Common myeloid progenitor, CD34-positive (primary cell): Measurements from ENCODE around the gene TPBGL.

Experiments used
- CTCF ChIA-PET: fragments of 350-600 bp; sonication (Branson Sonifier 250); formaldehyde crosslinking; loops from one replicate; lab custom pipeline; 2021; ENCODE audit warnings: antibody characterized with exemption; lab: Charles Lee
- POLR2A ChIA-PET: fragments of 350-600 bp; sonication (Branson Sonifier 250); formaldehyde crosslinking; loops from one replicate; lab custom pipeline; 2021; ENCODE audit warnings: antibody characterized with exemption; lab: Charles Lee
- DNase-seq, 3 donors: peaks; one replicate each; pipeline versions ENCODE4 v3.0.0 to v3.0.0-alpha.2; 2013
- H3K27ac ChIP-seq, 2 experiments: 1 replicate in 1 of 2; 2 replicates in 1 of 2; pipeline ENCODE4 v1.7.0; 2013; ENCODE audit warnings: inconsistent platforms in 2 of 2, low read length in 2 of 2, mild to moderate bottlenecking in 2 of 2, low read depth in 1 of 2, moderate library complexity in 1 of 2; ENCODE audit not compliant: severe bottlenecking in 2 of 2, insufficient read depth in 1 of 2, poor library complexity in 1 of 2
- H3K27me3 ChIP-seq, 5 experiments: replicated peaks in 2 of 5; 1 replicate in 3 of 5; 2 replicates in 2 of 5; pipeline versions ENCODE4 v1.6.1 to v1.7.0; 2013; ENCODE audit warnings: low read length in 4 of 5, mild to moderate bottlenecking in 2 of 5, moderate library complexity in 2 of 5, inconsistent platforms in 1 of 5; ENCODE audit not compliant: insufficient read depth in 5 of 5, control insufficient read depth in 4 of 5
- H3K36me3 ChIP-seq, 4 experiments: 1 replicate in 2 of 4; 2 replicates in 2 of 4; pipeline versions ENCODE4 v1.6.1 to v1.7.0; 2013; ENCODE audit warnings: low read length in 3 of 4, control low read depth in 1 of 4, mild to moderate bottlenecking in 1 of 4; ENCODE audit not compliant: control insufficient read depth in 4 of 4, insufficient read depth in 4 of 4
- H3K4me1 ChIP-seq, 4 experiments: 1 replicate in 3 of 4; 2 replicates in 1 of 4; pipeline versions ENCODE4 v1.6.1 to v1.7.1; 2013; ENCODE audit warnings: low read length in 3 of 4, mild to moderate bottlenecking in 3 of 4, control low read depth in 1 of 4, inconsistent platforms in 1 of 4, moderate library complexity in 1 of 4; ENCODE audit not compliant: control insufficient read depth in 4 of 4, insufficient read depth in 4 of 4; ENCODE audit errors: control extremely low read depth in 1 of 4
- H3K4me3 ChIP-seq, 7 experiments: 1 replicate in 4 of 7; 2 replicates in 3 of 7; pipeline versions ENCODE4 v1.5.1 to v1.7.0; 2013; ENCODE audit warnings: mild to moderate bottlenecking in 7 of 7, low read length in 6 of 7, moderate library complexity in 6 of 7, inconsistent platforms in 2 of 7, low read depth in 2 of 7, control low read depth in 1 of 7; ENCODE audit not compliant: insufficient read depth in 4 of 7, control insufficient read depth in 1 of 7; ENCODE audit errors: extremely low read depth in 1 of 7
- H3K9me3 ChIP-seq, 5 experiments: 1 replicate in 4 of 5; 2 replicates in 1 of 5; pipeline versions ENCODE4 v1.6.1 to v1.7.1; 2013; ENCODE audit warnings: low read length in 4 of 5, mild to moderate bottlenecking in 2 of 5, inconsistent platforms in 1 of 5, low read depth in 1 of 5, moderate library complexity in 1 of 5; ENCODE audit not compliant: control insufficient read depth in 4 of 5, insufficient read depth in 2 of 5; ENCODE audit errors: control extremely low read depth in 1 of 5
- WGBS: methylation state at CpG from one replicate; pipeline ENCODE4 v1.1.5; 2013; ENCODE audit not compliant: insufficient coverage; 5-methylcytosine and 5-hydroxymethylcytosine counted together

Gene TPBGL

GRCh38 chr11:75225794-75226193 is 14.8 kb upstream of the TPBGL start:
- Histone ChIP-seq H3K4me1 (peaks cover 0 to 2% (median 0%) of the 10 kb centered on the region in 4 experiments), H3K9me3 (no peaks in the 10 kb centered on the region), H3K27ac (no peak overlapping the region), H3K36me3 (no peaks in the 10 kb centered on the region), H3K4me3 (no peak overlapping the region), H3K27me3 (peaks cover 0 to 6% (median 0%) of the 10 kb centered on the region in 5 experiments)
- WGBS = 85% methylated on average over 4 of the region's 4 CpGs
- ChIA-PET POLR2A (no interaction called here), CTCF (interaction anchor here (1.0 to 1.9 kb wide), 2 partner anchors 15 to 22 kb away, joined by 3 to 5 read pairs; partner anchors contain the start of gene TPBGL)
- DNase-seq = no peak

GRCh38 chr11:75229466-75229865 is 11.1 kb upstream of the TPBGL start:
- no peak for DNase-seq
- 85% methylated on average over 2 of the region's 2 CpGs for WGBS
- Histone ChIP-seq H3K4me1 (peaks cover 0 to under 1% (median 0%) of the 10 kb centered on the region in 4 experiments), H3K4me3 (no peak overlapping the region), H3K27ac (no peak overlapping the region), H3K9me3 (no peaks in the 10 kb centered on the region), H3K36me3 (no peaks in the 10 kb centered on the region), H3K27me3 (peaks cover 0 to 10% (median 0%) of the 10 kb centered on the region in 5 experiments)
- CTCF ChIA-PET = interaction anchor here (2.1 kb wide), 1 partner anchor 13 kb away, joined by 9 read pairs; no protein-coding TSS in a partner anchor
- POLR2A ChIA-PET = no interaction called here

GRCh38 chr11:75230621-75231020 is 10.0 kb upstream of the TPBGL start:
- 100% methylated on average over 1 of the region's 2 CpGs for WGBS
- no peak for DNase-seq
- ChIA-PET POLR2A (no interaction called here), CTCF (interaction anchor here (1.1 to 3.0 kb wide), 4 partner anchors 12 to 26 kb away, joined by 3 to 13 read pairs (median 8); no protein-coding TSS in a partner anchor)
- H3K27me3 ChIP-seq = peaks cover 0 to 13% (median 0%) of the 10 kb centered on the region in 5 experiments
- no peak overlapping the region for H3K27ac ChIP-seq
- no peak overlapping the region for H3K4me3 ChIP-seq
- no peaks in the 10 kb centered on the region for H3K9me3 ChIP-seq
- no peaks in the 10 kb centered on the region for H3K36me3 ChIP-seq
- H3K4me1 ChIP-seq = no peaks in the 10 kb centered on the region

GRCh38 chr11:75233754-75234172 is 6.8 kb upstream of the TPBGL start:
- Histone ChIP-seq H3K27me3 (peaks cover 0 to 15% (median 10%) of the 10 kb centered on the region in 5 experiments), H3K9me3 (no peaks in the 10 kb centered on the region), H3K27ac (no peak overlapping the region), H3K4me3 (no peak overlapping the region), H3K36me3 (no peaks in the 10 kb centered on the region), H3K4me1 (no peaks in the 10 kb centered on the region)
- peak; percentile 32 to 65 (median 58) for DNase-seq
- POLR2A ChIA-PET = no interaction called here
- CTCF ChIA-PET = interaction anchor here (1.2 to 3.0 kb wide), 2 partner anchors 16 to 19 kb away, joined by 6 to 13 read pairs; no protein-coding TSS in a partner anchor
- 47% methylated on average over 3 of the region's 3 CpGs for WGBS

GRCh38 chr11:75236062-75236461 is 4.5 kb upstream of the TPBGL start:
- no peaks in the 10 kb centered on the region for H3K9me3 ChIP-seq
- no peak for DNase-seq
- CTCF ChIA-PET = interaction anchor here (1.9 kb wide), 1 partner anchor 22 kb away, joined by 5 read pairs; no protein-coding TSS in a partner anchor
- no peaks in the 10 kb centered on the region for H3K36me3 ChIP-seq
- peaks cover 0 to 33% (median 27%) of the 10 kb centered on the region in 5 experiments for H3K27me3 ChIP-seq
- no peak overlapping the region for H3K4me3 ChIP-seq
- no peak overlapping the region for H3K27ac ChIP-seq
- H3K4me1 ChIP-seq = peaks cover 0 to 12% (median 9%) of the 10 kb centered on the region in 4 experiments
- WGBS = 84% methylated on average over 4 of the region's 8 CpGs
- POLR2A ChIA-PET = no interaction called here

- WGBS = 94% methylated on average over 6 of the region's 8 CpGs
- peaks cover 0 to 17% (median 16%) of the 10 kb centered on the region in 4 experiments for H3K4me1 ChIP-seq
- ChIA-PET POLR2A (no interaction called here), CTCF (interaction anchor here (0.6 to 3.5 kb wide), 8 partner anchors 11 to 307 kb away, joined by 3 to 20 read pairs (median 4); no protein-coding TSS in a partner anchor)
- H3K4me3 ChIP-seq = no peak overlapping the region
- H3K36me3 ChIP-seq = no peaks in the 10 kb centered on the region
- peaks cover 0 to 42% (median 29%) of the 10 kb centered on the region in 5 experiments for H3K27me3 ChIP-seq
- no peak for DNase-seq
- H3K9me3 ChIP-seq = no peaks in the 10 kb centered on the region
- no peak overlapping the region for H3K27ac ChIP-seq
Observed at GRCh38 chr11:75237050-75237449, 3.5 kb upstream of the TPBGL start.
